Mesodermal cell (in vitro differentiated cells): ENCODE data around the gene SGIP1.
"Not testable (repeated sequence)": the region's sequence is repeated elsewhere in the genome, so short reads cannot be mapped to it uniquely, and the experiment has no call there.

Experiments
- H3K27ac ChIP-seq: 2 replicates; pipeline ENCODE4 v1.7.0; 2013; ENCODE audit warnings: mild to moderate bottlenecking, low read depth, low read length, moderate library complexity; ENCODE audit not compliant: severe bottlenecking
- H3K36me3 ChIP-seq: 2 replicates; pipeline ENCODE4 v1.7.1; 2013; ENCODE audit warnings: mild to moderate bottlenecking, low read length, moderate library complexity; ENCODE audit not compliant: control insufficient read depth, insufficient read depth
- H3K4me1 ChIP-seq: one replicate; pipeline ENCODE4 v1.7.1; 2013; ENCODE audit warnings: mild to moderate bottlenecking, low read length; ENCODE audit not compliant: insufficient read depth, control insufficient read depth, poor library complexity, severe bottlenecking
- H3K4me3 ChIP-seq: 2 replicates; pipeline ENCODE4 v1.7.0; 2013; ENCODE audit warnings: low read length, control low read depth, mild to moderate bottlenecking; ENCODE audit not compliant: insufficient read depth, poor library complexity, severe bottlenecking; ENCODE audit errors: extremely low read depth
- H3K9me3 ChIP-seq: 2 replicates; pipeline ENCODE4 v1.7.1; 2013; ENCODE audit warnings: mild to moderate bottlenecking, low read length, moderate library complexity; ENCODE audit not compliant: control insufficient read depth
- WGBS, 2 experiments: methylation state at CpG; one replicate each; pipeline ENCODE4 v1.1.5; 2013; ENCODE audit warnings: missing lambda C conversion rate in 2 of 2; ENCODE audit not compliant: insufficient coverage in 2 of 2; 5-methylcytosine and 5-hydroxymethylcytosine counted together

SGIP1 gene

DNA sequence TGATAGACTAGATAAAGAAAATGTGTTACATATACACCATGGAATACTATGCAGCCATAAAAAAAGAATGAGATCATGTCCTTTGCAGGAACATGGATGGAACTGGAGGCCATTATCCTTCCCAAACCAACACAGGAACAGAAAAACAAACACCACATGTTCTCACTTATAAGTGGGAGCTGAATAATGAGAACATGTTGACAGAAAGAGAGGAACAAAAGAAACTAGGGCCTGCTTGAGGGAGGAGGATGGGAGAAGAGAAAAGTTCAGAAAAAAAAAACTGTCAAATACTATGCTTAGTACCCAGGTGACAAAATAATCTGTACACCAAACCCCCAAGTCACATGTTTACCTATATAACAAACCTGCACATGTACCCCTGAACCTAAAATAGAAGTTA lies 194.8 kb downstream of the SGIP1 start:
- H3K4me3 ChIP-seq, H3K36me3 ChIP-seq, H3K27ac ChIP-seq, H3K4me1 ChIP-seq, H3K9me3 ChIP-seq: not testable (repeated sequence)

DNA sequence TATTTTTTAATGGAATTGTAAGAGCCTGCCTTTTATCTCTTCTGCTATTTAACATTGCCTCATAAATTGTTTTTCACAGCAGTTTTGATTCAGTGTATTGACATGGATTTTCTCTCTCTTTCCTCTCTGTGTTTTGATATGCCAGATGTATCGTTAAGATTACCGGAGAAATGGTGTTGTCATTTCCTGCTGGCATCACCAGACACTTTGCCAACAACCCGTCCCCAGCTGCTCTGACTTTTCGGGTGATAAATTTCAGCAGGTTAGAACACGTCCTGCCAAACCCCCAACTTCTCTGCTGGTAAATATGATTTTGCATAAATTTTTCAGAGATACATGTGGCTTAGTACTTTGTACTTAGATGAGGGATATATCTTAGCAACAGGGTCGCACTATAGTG lies 195.2 kb downstream of the SGIP1 start:
- Histone ChIP-seq H3K27ac (no peak overlapping the region), H3K36me3 (no peaks in the 10 kb centered on the region), H3K4me1 (no peaks in the 10 kb centered on the region), H3K4me3 (no peak overlapping the region), H3K9me3 (no peaks in the 10 kb centered on the region)
- WGBS, 2 experiments, result 94 to 95% methylated on average over 3 to 4 of the region's 6 CpGs

DNA sequence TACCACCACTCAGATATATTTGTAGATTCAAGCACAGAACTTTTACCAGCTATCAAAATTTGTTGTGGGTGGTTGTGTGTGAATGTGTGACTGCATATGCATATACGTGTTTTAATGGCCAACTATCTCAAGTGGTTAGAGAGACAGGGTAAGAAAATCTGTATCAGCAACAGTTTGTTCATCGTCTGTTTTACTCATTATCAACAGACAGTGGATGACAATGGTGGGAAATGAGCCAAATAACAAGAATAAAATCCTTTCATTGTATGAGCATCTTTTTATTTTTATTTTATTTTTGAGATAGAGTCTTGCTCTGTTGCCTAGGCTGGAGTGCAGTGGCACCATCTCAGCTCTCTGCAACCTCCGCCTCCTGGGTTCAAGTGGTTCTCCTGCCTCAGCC lies 195.6 kb downstream of the SGIP1 start:
- Histone ChIP-seq H3K27ac (no peak overlapping the region), H3K9me3 (no peaks in the 10 kb centered on the region), H3K36me3 (no peaks in the 10 kb centered on the region), H3K4me3 (no peak overlapping the region), H3K4me1 (no peaks in the 10 kb centered on the region)
- WGBS, 2 experiments, result 94% methylated on average over 2 of the region's 3 CpGs; no CpG with 5 or more reads in 1 of the 2 experiments

DNA sequence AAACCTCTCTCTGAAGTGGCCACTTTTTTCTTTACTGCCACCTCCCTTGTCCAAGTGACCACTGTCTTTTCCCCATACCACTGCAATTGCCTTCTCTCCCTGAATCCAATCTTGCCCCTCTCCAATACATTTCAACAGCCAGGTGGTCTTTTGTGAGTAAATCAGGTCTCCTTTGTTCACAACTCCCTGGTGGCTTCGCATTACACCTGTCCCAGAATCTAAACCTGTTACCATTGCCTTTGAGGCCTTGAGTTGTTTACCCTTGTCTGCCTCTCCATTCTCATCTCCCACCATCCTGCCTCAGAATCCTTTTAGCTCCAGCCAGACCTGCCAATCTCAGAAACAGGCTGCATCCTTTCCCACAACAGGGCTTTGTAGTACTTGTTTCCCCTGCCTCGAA lies 196.5 kb downstream of the SGIP1 start:
- Histone ChIP-seq H3K9me3 (no peaks in the 10 kb centered on the region), H3K27ac (no peak overlapping the region), H3K4me1 (no peaks in the 10 kb centered on the region), H3K4me3 (no peak overlapping the region), H3K36me3 (no peaks in the 10 kb centered on the region)
- WGBS, 2 experiments, result 67 to 90% methylated on average over 1 to 2 of the region's 2 CpGs

DNA sequence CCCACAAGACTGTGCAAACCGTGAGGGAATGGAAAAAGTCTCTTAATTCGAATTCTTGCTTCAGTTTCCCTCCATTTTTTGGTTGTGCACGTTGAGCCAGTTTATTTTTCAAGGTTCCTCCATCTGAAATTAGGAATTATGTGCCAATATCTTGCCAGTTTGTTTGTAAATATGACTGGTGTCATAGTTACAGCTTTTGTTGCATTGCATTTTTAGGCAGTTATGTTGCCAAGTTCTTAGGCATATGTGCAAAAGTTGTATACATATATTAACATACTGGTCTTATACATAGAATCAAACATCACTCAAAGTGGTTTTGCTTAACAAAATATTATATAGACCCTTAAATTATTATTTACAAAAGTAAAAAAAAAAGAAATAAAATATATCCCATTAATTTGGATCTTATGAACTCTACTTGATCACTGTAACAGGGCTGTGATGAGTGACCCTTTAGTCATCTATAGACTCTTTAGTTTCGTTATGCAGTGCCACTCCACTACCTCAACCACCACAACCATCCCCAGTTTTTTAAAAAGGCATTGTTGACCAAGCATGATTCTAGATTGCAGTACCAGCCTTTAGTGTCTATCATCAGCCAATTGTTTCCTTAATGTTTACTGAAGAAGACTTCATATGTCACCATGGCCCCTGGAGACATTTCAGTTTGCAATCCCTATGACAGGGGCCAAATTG lies 197.4 kb downstream of the SGIP1 start:
- no peaks in the 10 kb centered on the region for H3K4me1 ChIP-seq
- no peak overlapping the region for H3K4me3 ChIP-seq
- H3K36me3 ChIP-seq, result no peaks in the 10 kb centered on the region
- no peaks in the 10 kb centered on the region for H3K9me3 ChIP-seq
- WGBS, 2 experiments, result 85 to 92% methylated on average over 2 to 3 of the region's 4 CpGs
- H3K27ac ChIP-seq, result no peak overlapping the region

DNA sequence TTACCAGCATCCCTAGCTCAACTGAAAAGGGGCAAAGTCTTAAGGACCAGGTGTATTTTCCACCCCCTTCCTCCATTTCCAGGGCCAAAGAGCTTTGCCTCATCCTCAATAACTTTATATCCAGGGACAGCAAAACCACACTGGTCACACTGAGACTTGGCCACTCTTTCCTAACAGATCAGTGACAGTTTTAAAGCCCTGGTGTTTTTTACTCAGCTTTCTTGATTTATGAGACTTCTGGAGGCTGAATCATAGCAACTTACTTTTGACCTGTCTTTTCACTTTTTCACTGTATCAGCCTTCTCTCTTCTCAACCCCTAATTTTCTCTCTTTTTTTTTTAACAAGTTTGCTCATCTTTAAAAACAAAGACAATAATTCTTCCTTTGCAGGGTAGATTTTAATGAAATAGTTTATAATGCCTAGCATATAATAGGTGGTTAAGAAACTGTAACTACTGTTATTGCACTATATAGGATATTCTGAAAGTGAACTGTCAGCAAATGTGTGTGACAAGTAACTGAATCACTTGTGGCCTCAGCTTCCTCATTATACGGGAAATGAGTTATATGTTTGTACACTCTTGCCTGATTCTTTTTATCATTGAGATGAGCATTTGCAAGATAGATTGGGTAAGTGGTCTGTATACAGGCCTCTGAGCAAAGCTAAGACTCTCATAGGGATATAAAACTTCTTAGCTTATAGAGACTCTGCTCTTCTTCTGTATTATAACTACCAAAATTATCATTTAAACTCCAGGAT lies 198.6 kb downstream of the SGIP1 start:
- no peak overlapping the region for H3K27ac ChIP-seq
- no peaks in the 10 kb centered on the region for H3K4me1 ChIP-seq
- no peaks in the 10 kb centered on the region for H3K36me3 ChIP-seq
- no peaks in the 10 kb centered on the region for H3K9me3 ChIP-seq
- no peak overlapping the region for H3K4me3 ChIP-seq
- 40 to 67% methylated on average over 1 of the region's 1 CpG for WGBS, 2 experiments

DNA sequence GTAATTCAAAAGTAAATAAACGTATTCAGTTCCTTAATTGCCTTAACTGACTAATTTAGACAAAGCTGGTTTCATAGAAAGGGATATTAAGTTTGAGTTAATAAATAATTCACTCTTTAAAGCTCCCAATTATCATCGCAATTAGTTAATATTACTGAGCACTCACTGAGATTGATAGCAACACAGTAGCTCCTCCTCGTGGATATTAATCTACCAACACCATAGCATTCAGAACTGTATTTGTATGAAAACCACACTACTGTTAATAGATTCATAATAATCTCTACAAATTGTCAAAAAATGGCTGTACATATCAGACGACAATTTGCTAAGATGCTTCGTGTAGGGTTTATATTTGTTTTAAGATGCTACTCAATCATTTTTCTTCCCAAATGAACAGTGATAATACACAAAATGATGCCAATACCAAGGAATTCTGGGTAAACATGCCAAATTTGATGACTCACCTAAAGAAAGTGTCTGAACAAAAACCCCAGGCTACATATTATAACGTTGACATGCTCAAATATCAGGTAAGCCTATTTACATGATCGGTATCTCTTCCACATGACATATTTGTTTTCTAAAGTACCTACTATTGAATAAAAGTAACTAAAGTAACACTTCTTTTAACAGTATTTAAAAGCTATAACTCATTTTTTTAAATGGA lies 199.5 kb downstream of the SGIP1 start:
- WGBS, 2 experiments, result 80% methylated on average over 2 of the region's 7 CpGs; no CpG with 5 or more reads in 1 of the 2 experiments
- Histone ChIP-seq H3K27ac (no peak overlapping the region), H3K9me3 (no peaks in the 10 kb centered on the region), H3K4me1 (no peaks in the 10 kb centered on the region), H3K36me3 (no peaks in the 10 kb centered on the region), H3K4me3 (no peak overlapping the region)

DNA sequence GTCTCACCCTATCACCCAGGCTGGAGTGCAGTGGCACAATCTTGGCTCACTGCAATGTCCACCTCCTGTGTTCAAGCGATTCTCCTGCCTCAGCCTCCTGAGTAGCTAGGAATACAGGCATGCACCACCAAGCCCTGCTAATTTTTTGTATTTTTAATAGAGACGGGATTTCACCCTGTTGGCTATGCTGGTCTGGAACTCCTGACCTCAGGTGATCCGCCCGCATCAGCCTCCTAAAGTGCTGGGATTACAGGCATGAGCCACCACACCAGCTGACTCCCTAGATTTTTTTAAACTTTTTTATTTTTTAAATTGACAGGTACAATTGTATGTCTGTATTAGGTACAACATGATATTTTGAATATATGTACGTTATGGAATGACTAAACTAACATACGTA lies 200.6 kb downstream of the SGIP1 start:
- WGBS, 2 experiments, result 95 to 100% methylated on average over 1 to 3 of the region's 6 CpGs

DNA sequence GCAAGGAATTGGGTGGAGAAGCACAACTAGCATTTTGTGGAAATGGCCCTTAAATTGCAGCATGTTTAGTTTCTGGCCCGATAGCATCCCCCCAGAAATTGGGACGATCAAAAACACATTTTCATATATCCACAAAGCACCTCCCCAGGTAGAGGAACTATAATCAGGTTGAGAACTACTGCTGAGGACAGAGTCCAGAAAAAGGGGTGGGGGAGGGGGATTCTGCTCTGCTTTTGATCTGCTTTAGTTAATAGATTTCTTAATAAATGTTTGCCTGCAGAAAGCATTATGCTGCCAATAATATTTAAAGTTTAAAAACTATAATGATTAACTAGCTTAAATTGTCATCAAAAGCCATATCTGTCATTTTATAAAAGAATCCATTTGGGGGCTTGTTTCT lies 203.9 kb downstream of the SGIP1 start:
- H3K4me1 ChIP-seq, result peaks cover 5% of the 10 kb centered on the region
- H3K9me3 ChIP-seq, result no peaks in the 10 kb centered on the region
- no peak overlapping the region for H3K27ac ChIP-seq
- no peaks in the 10 kb centered on the region for H3K36me3 ChIP-seq
- H3K4me3 ChIP-seq, result no peak overlapping the region
- no CpG with 5 or more reads among the region's 2 CpGs for WGBS, 2 experiments

More for the DNA sequence above, 200.6 kb downstream of the SGIP1 start:
- H3K9me3 ChIP-seq, H3K36me3 ChIP-seq, H3K27ac ChIP-seq, H3K4me1 ChIP-seq, H3K4me3 ChIP-seq: not testable (repeated sequence)

DNA sequence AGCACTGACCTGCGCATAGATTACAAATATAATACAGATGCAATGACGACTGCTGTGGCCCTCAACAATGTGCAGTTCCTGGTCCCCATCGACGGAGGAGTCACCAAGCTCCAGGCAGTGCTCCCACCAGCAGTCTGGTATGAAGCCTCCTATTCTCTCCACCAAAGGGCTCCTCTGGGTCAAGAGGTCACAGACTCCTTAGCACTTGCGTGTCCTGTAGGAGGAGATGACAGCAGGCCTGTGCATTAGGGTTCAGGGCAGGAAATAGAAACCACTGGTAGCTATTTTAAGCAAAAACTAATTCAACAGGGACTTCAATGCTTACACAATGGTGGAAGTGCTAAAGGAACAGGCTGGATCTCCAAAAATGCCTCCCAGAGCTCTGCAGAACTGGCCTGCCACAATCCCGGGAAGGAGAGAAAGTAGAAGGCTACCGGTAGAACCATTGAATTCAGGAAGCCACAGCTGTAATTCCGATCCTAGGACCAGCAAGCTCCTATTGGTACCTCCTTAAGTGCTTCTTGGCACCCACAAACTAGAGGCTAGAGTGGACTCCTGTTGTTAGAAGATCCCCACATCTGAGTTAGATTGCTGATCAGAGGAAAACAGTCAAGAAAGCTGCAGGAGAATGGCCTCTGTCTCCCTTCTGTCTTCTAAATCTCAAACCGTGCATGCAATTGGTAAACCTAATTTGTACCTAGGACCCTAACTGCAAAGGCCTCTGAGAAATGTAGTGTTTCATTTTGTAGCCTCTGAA lies 205.6 kb downstream of the SGIP1 start:
- no peaks in the 10 kb centered on the region for H3K9me3 ChIP-seq
- peak overlapping the region; percentile 16 for H3K27ac ChIP-seq
- no peaks in the 10 kb centered on the region for H3K36me3 ChIP-seq
- peaks cover 5% of the 10 kb centered on the region for H3K4me1 ChIP-seq
- WGBS, 2 experiments, result 77 to 90% methylated on average over 4 to 7 of the region's 9 CpGs
- no peak overlapping the region for H3K4me3 ChIP-seq
